WTC11 (cell line): ENCODE measurements around the gene ARG1. TPM values are rescaled to one million over a fixed set of nuclear protein-coding genes. Genes with fewer than 3 reads are reported as not detected.

Source experiments
- ATAC-seq: fragments of 200-7000 bp; cut with Tn5 transposase; 2 replicates; pipeline ENCODE4 v1.10.0; 2021; ENCODE audit warnings: mild to moderate bottlenecking, moderate library complexity
- CTCF ChIA-PET: fragments of 300-600 bp; sonication (Branson Sonifier 250); formaldehyde crosslinking; loops from one replicate; lab custom pipeline; 2021; ENCODE audit warnings: antibody characterized with exemption; lab: Charles Lee
- POLR2A ChIA-PET: fragments of 350-600 bp; sonication (Branson Sonifier 250); formaldehyde crosslinking; loops from one replicate; lab custom pipeline; 2021; ENCODE audit warnings: antibody characterized with exemption; lab: Charles Lee
- DNase-seq: peaks from one replicate; pipeline ENCODE4 v3.0.0; 2021; ENCODE audit warnings: low spot score
- H3K27ac Mint-ChIP-seq: 2 replicates; pipeline ENCODE4 v1.8.0; 2021; ENCODE audit warnings: mixed read lengths
- H3K27me3 Mint-ChIP-seq: 2 replicates; pipeline ENCODE4 v1.8.0; 2021; ENCODE audit warnings: low read depth, mild to moderate bottlenecking, moderate library complexity, mixed read lengths
- H3K36me3 Mint-ChIP-seq: 2 replicates; pipeline ENCODE4 v1.8.0; 2021; ENCODE audit warnings: mixed read lengths
- H3K4me1 Mint-ChIP-seq: 2 replicates; pipeline ENCODE4 v1.8.0; 2022; ENCODE audit warnings: mixed read lengths
- H3K4me3 Mint-ChIP-seq: 2 replicates; pipeline ENCODE4 v1.8.0; 2021; ENCODE audit warnings: mild to moderate bottlenecking, moderate library complexity, mixed read lengths
- H3K9me3 Mint-ChIP-seq: 2 replicates; pipeline ENCODE4 v1.8.0; 2021; ENCODE audit warnings: mixed read lengths
- CREM ChIP-seq: sonication (generic); formaldehyde crosslinking; IDR thresholded peaks from 2 replicates; pipeline ENCODE4 v1.8.1; 2022; ENCODE audit warnings: mild to moderate bottlenecking, missing genetic modification reagents, moderate library complexity
- CTCF ChIP-seq: fragments of 200-600 bp; IDR thresholded peaks from 2 replicates; pipeline ENCODE4 v1.8.0; 2022; ENCODE audit warnings: antibody characterized with exemption
- ETV6 ChIP-seq: sonication (generic); formaldehyde crosslinking; IDR thresholded peaks from 2 replicates; pipeline ENCODE4 v1.8.1; 2022; ENCODE audit warnings: mild to moderate bottlenecking, missing genetic modification reagents
- FOXJ3 ChIP-seq: sonication (generic); formaldehyde crosslinking; IDR thresholded peaks from 2 replicates; pipeline ENCODE4 v1.9.0; 2021; ENCODE audit warnings: missing genetic modification reagents, mild to moderate bottlenecking, borderline replicate concordance
- MXD4 ChIP-seq: fragments of 250-450 bp; sonication (Bioruptor Pico); IDR thresholded peaks from 2 replicates; pipeline ENCODE4 v1.8.0; 2021; ENCODE audit warnings: mild to moderate bottlenecking, moderate library complexity, borderline replicate concordance
- NR2C2 ChIP-seq: sonication (generic); formaldehyde crosslinking; IDR thresholded peaks from 2 replicates; pipeline ENCODE4 v1.8.0; 2022; ENCODE audit warnings: mild to moderate bottlenecking, missing genetic modification reagents
- PRDM15 ChIP-seq: sonication (generic); formaldehyde crosslinking; IDR thresholded peaks from 2 replicates; pipeline ENCODE4 v1.8.0; 2022; ENCODE audit warnings: missing genetic modification reagents
- RELA ChIP-seq: sonication (generic); formaldehyde crosslinking; IDR thresholded peaks from 2 replicates; pipeline ENCODE4 v1.8.1; 2022; ENCODE audit warnings: missing genetic modification reagents, mild to moderate bottlenecking, borderline replicate concordance
- RORB ChIP-seq: fragments of 250-450 bp; sonication (Bioruptor Pico); IDR thresholded peaks from 2 replicates; pipeline ENCODE4 v1.9.0; 2021; ENCODE audit warnings: mild to moderate bottlenecking
- SMAD3 ChIP-seq: sonication (generic); formaldehyde crosslinking; IDR thresholded peaks from 2 replicates; pipeline ENCODE4 v1.8.0; 2022; ENCODE audit warnings: missing genetic modification reagents, mild to moderate bottlenecking, borderline replicate concordance
- TEAD1 ChIP-seq: sonication (generic); formaldehyde crosslinking; IDR thresholded peaks from 2 replicates; pipeline ENCODE4 v1.8.0; 2022; ENCODE audit warnings: mild to moderate bottlenecking, missing genetic modification reagents
- ZBTB21 ChIP-seq: sonication (generic); formaldehyde crosslinking; IDR thresholded peaks from 2 replicates; pipeline ENCODE4 v1.8.1; 2023; ENCODE audit warnings: mild to moderate bottlenecking, missing genetic modification reagents, borderline replicate concordance
- ZMAT4 ChIP-seq: fragments of 250-450 bp; sonication (Bioruptor Pico); IDR thresholded peaks from 2 replicates; pipeline ENCODE4 v1.9.0; 2021; ENCODE audit warnings: mild to moderate bottlenecking
- ZNF512 ChIP-seq: sonication (generic); formaldehyde crosslinking; IDR thresholded peaks from 2 replicates; pipeline ENCODE4 v1.8.1; 2022; ENCODE audit warnings: missing genetic modification reagents, borderline replicate concordance
- ZSCAN18 ChIP-seq: fragments of 250-450 bp; sonication (Bioruptor Pico); IDR thresholded peaks from 2 replicates; pipeline ENCODE4 v2.1.2; 2022; ENCODE audit warnings: mild to moderate bottlenecking, moderate library complexity
- total RNA-seq: library from RNA; stranded (reverse); gene quantifications from 3 replicates; pipeline ENCODE4 v1.2.3, GENCODE V29; 2021

The ARG1 gene
- total RNA-seq, 1 experiment from 2014 or later = 0.15 TPM

GRCh38 chr6:131547488-131547887, 25.5 kb upstream of the ARG1 start (continued):
- no peak for TF ChIP-seq PRDM15 (CRISPR knock-in tag)

GRCh38 chr6:131548441-131548840, 24.6 kb upstream of the ARG1 start:
- Mint-ChIP-seq H3K27ac (no peak overlapping the region), H3K4me1 (0 out of 2 replicates have a peak, but pooled peaks cover 6% of the 10 kb centered on the region), H3K9me3 (peaks cover 7% of the 10 kb centered on the region), H3K36me3 (no peaks in the 10 kb centered on the region), H3K4me3 (no peak overlapping the region), H3K27me3 (peaks cover 11% of the 10 kb centered on the region)
- TF ChIP-seq ZBTB21 (CRISPR knock-in tag) (no peak), ETV6 (CRISPR knock-in tag) (no peak), NR2C2 (CRISPR knock-in tag) (no peak), CREM (CRISPR knock-in tag) (no peak), PRDM15 (CRISPR knock-in tag) (no peak), RELA (CRISPR knock-in tag) (no peak), ZNF512 (CRISPR knock-in tag) (no peak), FOXJ3 (CRISPR knock-in tag) (no peak), ZSCAN18 (no peak), RORB (CRISPR knock-in tag) (no peak), ZMAT4 (no peak), CTCF (no peak), SMAD3 (CRISPR knock-in tag) (no peak), MXD4 (no peak), TEAD1 (no peak)
- POLR2A ChIA-PET = no interaction called here
- no peak for DNase-seq
- no peak for ATAC-seq
- CTCF ChIA-PET = interaction anchor here (2.3 kb wide), 1 partner anchor 79 kb away, joined by 6 read pairs; the partner anchor contains the start of gene MED23
